ENCODE data around the gene PLXNA2. TPM values are rescaled to one million over a fixed set of nuclear protein-coding genes. Genes with fewer than 3 reads are reported as not detected.

PLXNA2 gene
- total RNA-seq, 1 donor from 2014 or later, result 9.0 TPM

DNA sequence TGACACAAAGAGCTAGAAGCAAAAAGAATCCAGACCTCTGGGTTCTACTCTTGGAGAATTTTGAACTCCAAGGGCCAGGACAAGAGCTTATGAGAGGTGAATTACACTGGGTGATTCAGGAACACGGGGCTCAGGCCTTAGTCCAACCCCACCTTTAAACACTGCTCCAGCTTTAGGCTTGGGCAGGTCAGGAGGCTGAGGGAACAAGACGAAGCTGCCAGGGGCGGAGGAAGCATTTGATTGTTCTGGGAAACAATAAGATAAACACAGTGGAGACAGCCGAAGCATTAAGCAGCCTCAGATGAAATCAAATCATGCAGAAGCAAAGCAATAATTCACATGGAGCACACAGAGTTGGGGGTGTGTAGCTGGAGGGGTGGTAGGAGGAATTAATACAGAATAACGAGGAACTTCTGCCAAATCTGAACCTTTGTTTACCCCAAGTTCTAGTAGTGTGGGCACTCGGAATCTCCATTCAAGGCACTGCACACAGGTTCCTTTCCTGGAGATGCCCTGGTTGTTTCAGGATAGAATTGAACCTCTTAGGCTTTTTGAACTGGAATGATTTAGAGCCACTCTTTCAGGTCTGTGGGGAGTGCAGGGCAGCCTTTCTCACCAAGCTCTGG, 93.2 kb downstream of the PLXNA2 start:
- Histone ChIP-seq H3K36me3 (ENCODE audit: control insufficient read depth, insufficient read depth, low read length) (peaks cover 3% of the 10 kb centered on the region), H3K27me3 (ENCODE audit: control insufficient read depth, insufficient read depth, low read length) (no peaks in the 10 kb centered on the region), H3K4me3 (ENCODE audit: low read depth, low read length) (no peak overlapping the region)
- DNase-seq (ENCODE audit: low read depth) (no peak), FAIRE-seq (no peak)
- TF ChIP-seq, protein P1, sequence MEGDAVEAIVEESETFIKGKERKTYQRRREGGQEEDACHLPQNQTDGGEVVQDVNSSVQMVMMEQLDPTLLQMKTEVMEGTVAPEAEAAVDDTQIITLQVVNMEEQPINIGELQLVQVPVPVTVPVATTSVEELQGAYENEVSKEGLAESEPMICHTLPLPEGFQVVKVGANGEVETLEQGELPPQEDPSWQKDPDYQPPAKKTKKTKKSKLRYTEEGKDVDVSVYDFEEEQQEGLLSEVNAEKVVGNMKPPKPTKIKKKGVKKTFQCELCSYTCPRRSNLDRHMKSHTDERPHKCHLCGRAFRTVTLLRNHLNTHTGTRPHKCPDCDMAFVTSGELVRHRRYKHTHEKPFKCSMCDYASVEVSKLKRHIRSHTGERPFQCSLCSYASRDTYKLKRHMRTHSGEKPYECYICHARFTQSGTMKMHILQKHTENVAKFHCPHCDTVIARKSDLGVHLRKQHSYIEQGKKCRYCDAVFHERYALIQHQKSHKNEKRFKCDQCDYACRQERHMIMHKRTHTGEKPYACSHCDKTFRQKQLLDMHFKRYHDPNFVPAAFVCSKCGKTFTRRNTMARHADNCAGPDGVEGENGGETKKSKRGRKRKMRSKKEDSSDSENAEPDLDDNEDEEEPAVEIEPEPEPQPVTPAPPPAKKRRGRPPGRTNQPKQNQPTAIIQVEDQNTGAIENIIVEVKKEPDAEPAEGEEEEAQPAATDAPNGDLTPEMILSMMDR (IDR thresholded peaks at IDR 0.05; ENCODE audit: insufficient read depth, low read length, severe bottlenecking), result no peak

- no peaks in the 10 kb centered on the region for H3K36me3 ChIP-seq (ENCODE audit: control insufficient read depth, insufficient read depth, low read length)
- DNase-seq (ENCODE audit: low read depth), result no peak
- FAIRE-seq, result no peak
- no peak overlapping the region for H3K4me3 ChIP-seq (ENCODE audit: low read depth, low read length)
- no peaks in the 10 kb centered on the region for H3K27me3 ChIP-seq (ENCODE audit: control insufficient read depth, insufficient read depth, low read length)
- TF ChIP-seq, protein P1 (IDR thresholded peaks at IDR 0.05; ENCODE audit: insufficient read depth, low read length, severe bottlenecking), result no peak
Measured at GRCh38 chr1:208149776-208150514, 94.2 kb downstream of the PLXNA2 start.

- peaks cover 1% of the 10 kb centered on the region for H3K36me3 ChIP-seq (ENCODE audit: control insufficient read depth, insufficient read depth, low read length)
- DNase-seq (ENCODE audit: low read depth) (no peak), FAIRE-seq (peak; percentile 88)
- no peak overlapping the region for H3K4me3 ChIP-seq (ENCODE audit: low read depth, low read length)
- H3K27me3 ChIP-seq (ENCODE audit: control insufficient read depth, insufficient read depth, low read length), result no peaks in the 10 kb centered on the region
- TF ChIP-seq, protein P1 (IDR thresholded peaks at IDR 0.05; ENCODE audit: insufficient read depth, low read length, severe bottlenecking), result no peak
Measured at GRCh38 chr1:208149213-208149612, 95.0 kb downstream of the PLXNA2 start.

DNA sequence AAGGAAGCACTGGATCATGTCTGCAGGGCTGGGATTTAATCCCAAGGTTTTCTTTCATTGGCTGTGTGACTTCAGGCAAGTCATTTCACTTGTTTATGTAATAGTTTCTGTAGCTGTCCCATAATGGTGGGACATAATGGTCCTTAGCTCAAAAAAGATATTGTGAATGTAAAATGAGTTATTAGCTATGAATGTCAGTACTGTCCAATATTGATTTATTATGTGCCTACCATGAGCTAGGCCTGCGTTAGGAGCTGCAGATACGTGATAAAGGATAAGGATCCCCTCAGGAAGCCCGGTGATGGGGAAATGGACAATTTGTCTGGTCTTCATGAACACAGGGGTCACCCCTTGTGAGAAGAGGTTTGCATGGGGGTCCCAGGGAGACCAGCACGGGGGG, 95.8 kb downstream of the PLXNA2 start:
- Histone ChIP-seq H3K27me3 (ENCODE audit: control insufficient read depth, insufficient read depth, low read length) (no peaks in the 10 kb centered on the region), H3K4me3 (ENCODE audit: low read depth, low read length) (no peak overlapping the region), H3K36me3 (ENCODE audit: control insufficient read depth, insufficient read depth, low read length) (peaks cover 1% of the 10 kb centered on the region)
- TF ChIP-seq, protein P1 (IDR thresholded peaks at IDR 0.05; ENCODE audit: insufficient read depth, low read length, severe bottlenecking), result no peak
- DNase-seq (ENCODE audit: low read depth) (no peak), FAIRE-seq (no peak)

DNA sequence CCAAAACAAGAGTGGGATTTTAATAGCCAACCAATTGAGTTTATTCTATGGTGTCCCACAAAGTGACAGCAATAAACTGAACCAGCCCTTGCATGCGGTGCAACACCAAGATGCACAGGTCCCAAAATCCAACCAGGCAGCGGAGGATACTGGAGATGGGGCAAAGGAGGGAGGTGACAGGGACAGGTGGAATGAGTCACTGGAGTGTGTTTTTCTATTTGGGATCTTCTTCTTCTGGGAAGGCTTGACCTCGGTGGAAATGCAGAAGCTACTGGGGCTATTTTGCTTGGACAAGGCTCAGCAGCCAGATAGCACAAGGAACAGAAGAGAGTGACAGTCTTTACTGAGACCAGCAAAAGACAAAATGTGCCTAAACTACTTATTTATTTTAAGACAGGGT, 97.5 kb downstream of the PLXNA2 start:
- H3K36me3 ChIP-seq (ENCODE audit: control insufficient read depth, insufficient read depth, low read length), result peaks cover 4% of the 10 kb centered on the region
- FAIRE-seq (no peak), DNase-seq (ENCODE audit: low read depth) (no peak)
- TF ChIP-seq, protein P1 (IDR thresholded peaks at IDR 0.05; ENCODE audit: insufficient read depth, low read length, severe bottlenecking), result no peak
- no peak overlapping the region for H3K4me3 ChIP-seq (ENCODE audit: low read depth, low read length)
- no peaks in the 10 kb centered on the region for H3K27me3 ChIP-seq (ENCODE audit: control insufficient read depth, insufficient read depth, low read length)

Data from bronchial epithelial cell (primary cell).